ENCODE results near the gene LTF.
"Not testable (repeated sequence)": the region's sequence is repeated elsewhere in the genome, so short reads cannot be mapped to it uniquely, and the experiment has no call there.

Gene LTF

DNA sequence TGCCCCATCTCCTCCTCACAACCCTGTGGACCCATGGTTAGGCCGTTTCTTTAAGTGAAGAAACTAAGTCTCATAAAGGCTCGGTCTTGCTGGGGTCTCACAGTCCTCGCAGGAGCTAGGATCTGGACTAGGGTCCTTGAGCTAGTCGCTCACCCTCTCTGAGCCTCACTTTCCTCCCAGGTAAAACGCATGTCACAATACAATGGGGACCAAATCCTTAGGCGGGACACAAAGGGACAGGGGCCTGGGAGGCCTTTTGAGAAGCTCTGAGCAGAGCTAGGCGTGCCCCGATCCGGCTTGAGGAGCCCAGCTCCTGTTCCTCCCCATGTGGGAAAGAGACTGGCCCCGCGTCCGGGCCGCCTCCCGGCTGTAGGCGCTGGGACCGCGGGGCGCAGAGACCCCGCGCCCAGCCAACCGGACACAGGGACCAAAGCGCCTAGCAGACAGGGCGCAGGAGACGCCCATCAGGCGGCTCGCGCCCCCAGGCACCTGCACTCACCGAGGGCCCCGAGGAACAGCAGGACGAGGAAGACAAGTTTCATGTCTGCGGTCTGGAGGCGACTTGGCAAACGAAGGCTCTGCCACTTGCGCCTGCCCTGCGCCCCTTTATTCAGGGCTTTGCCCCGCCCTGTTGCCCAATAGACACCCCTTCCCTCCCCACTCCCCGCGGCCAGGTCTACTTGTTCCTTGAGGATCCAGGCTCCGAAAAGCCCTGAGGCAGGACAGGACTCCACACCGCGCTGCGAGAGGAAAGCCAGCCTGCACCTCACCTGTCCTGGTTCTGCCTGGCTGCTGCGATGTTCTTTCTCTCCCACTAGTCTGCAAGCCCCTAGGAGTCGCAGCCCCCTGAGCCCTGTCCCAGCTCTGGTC, at the start of gene LTF:
TSS of gene LTF (minus strand) at position 580 of the 870 bp plus-strand sequence. CDS start at position 542, 38 bp downstream.
- no peak for FAIRE-seq

DNA sequence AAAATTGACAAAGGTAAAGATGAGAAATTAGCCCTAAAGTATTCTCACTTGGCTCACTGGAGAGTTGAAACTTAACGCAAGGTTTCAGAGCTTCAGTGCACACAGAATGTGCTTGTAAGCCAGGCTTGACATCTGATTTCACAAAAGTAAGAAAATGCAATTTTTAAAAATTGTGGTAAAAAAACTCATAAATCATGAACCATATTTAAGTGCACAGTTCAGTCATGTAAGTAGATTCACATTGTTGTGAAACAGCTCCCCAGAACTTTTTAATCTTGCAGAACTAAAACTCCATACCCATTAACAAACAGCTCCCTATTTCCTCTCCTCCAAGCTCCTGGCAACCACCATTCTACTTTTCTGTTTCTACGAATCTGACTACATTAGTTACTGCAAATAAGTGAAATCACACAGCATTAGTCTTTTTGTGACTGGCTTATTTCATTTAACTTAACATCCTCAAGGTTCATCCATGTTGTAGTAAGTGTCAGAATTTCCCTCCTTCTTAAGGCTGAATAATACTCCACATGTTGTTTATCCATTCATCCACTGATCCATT, 47.6 kb upstream of the LTF start:
- no peak for FAIRE-seq

DNA sequence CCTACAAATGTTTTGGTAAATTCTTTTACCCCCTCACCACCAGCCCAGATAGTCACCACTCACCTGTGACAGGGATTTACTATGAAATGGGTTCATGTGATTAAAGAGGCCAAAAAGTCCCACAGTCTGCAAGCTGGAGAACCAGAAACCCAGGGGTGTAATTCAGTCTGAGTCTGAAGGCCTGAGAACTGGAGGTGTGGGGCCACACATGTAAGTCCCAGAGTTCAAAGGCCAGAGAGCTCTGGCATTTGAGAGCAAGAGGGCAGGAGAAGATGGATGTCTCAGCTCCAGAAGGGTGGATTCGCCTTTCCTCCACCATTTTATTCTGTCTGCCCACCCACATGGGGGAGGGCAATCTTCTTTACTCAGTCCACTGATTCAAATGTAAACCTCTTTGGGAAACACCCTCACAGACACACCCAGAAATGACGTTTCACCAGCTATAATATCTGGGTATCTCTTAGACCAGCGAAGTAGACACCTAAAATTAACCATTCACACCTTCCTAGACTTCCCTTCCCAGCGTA, 45.0 kb upstream of the LTF start:
- no peak for FAIRE-seq

GRCh38 chr3:46508850-46509591, 44.3 kb upstream of the LTF start:
- no peak for FAIRE-seq

DNA sequence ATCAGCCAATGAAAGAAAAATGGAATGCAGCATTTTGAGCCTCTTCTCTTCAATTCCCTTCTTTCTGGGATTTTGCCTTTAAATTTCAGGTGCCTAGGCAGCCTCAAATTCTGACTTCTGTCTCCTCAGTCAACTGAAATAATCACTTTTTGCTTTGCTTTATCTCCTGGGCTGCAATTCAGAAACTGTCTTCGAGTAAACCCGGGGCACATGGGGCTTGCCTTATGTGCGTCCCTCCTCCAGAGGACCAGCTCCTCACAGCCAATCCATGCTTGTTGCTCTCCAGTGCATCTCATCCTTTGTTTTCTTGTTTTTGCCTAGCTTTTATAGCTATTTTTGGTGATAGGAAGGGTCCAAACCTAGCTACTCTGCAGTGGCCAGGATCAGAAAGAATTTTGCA, 41.8 kb upstream of the LTF start:
- no peak for FAIRE-seq

DNA sequence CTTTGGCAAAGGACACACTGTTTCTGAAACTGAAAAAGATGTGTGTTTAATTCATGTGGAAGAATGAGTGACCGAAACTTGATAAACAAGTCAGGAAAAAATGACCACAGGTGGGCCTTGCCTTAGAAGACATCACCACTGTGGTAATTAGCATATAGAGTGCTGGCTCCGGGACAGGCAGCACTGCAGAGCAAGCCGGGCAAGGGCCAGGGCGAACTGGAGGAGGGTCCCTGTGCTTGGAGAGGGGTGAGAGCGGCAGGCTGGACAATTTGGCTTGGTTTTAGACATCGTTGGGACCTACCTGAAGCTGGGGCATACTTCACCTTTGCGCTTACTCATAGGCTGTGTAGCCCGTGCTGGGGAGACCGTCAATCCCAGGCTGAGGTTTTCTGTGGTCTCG, 41.2 kb upstream of the LTF start:
- FAIRE-seq: no peak

GRCh38 chr3:46504789-46505188, 40.1 kb upstream of the LTF start:
- FAIRE-seq: no peak

- FAIRE-seq: no peak
Observed at GRCh38 chr3:46503200-46503874, 38.6 kb upstream of the LTF start.

GRCh38 chr3:46501702-46502101, 37.0 kb upstream of the LTF start:
- no peak for FAIRE-seq

DNA sequence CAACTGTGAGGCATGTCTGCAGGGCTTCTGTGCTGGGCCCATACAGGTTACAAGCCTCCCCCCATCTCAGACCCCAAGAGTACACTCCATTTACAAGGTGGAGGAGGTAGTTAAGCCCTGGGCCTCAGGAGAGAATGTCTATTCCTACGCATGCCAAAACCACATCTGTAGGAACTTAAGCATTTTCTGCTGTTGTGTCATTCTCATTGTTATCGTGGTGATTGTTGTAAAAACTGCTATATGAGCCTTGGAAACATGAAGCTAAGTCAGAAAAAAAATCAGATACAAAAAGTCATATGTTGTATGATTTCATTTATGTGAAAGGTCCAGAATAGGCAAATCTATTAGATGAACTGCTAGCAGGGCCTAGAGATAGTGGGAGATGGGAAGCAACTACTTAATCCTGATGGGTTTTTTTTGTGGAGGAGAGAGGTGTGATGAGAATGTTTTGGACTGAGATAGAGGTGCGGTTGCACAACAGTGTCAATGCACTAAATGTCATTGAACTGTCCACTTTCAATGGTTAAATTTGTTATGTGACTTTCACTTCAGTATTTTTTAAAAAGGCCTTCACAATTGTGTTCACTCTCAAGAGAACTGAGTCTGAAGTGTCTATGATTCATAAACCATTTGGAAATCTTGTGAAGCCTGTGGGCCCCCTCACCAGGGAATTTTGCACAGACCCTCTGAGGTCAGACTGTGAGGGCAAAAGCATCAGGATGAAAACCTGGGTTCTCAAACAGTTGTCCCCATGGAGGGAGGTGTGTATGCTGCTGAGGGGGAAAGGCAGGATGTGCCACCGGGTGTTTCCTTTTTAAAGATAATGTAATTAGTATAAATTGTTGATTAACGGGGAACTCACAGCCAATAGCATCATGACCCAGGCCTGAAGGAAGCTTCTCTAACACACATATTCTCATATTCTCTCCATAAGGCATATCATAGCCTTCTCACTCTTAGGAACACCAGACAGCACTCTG, 36.2 kb upstream of the LTF start:
- FAIRE-seq: no peak

- no peak for FAIRE-seq
Observed at GRCh38 chr3:46498916-46499519, 34.3 kb upstream of the LTF start.

GRCh38 chr3:46497556-46498265, 33.0 kb upstream of the LTF start, which contains the start of gene RTP3:
Gene RTP3, plus strand, starts transcription at chr3:46497976. Its CDS starts 87 bp downstream, at chr3:46498063.
- no peak for FAIRE-seq

DNA sequence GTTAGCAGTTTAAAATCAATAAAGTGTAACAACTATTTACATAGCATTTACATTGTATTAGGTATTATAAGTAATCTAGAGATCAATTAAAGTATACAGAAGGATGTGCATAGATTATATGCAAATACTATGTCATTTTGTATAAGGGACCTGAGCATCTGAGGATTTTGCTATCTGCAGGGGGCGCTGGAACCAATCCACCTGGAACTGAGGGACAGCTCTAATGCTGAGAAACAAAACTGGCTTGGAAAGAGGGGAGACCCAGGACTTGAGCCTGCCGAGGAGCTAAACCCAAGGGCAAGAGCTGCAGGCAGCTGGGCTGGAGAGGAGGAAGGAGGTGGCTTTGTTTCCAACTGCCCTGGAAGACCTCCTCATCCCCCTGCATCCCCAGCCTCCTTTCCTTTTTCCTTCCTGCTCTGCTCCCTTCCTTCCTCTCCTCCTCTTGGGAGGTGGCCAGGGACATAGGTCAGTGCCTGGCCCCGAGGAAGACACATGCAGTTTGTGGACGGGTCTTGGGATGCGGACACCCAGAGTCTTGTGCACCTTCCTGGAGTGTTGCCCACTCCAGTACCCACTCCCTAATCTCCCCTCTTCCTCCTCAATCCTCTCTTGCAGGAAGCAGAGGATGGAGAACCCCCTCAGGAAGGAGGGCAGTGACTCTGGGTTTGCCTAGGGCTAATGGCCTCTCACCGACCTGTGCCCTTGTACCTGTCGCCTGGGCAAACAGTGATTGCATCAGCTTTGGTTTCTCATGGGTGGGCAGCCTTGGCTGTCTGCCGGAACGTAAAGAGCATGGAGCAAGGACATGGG, 32.2 kb upstream of the LTF start:
- FAIRE-seq: no peak

- no peak for FAIRE-seq
Observed at GRCh38 chr3:46495901-46496456, 31.3 kb upstream of the LTF start.

- FAIRE-seq: not testable (repeated sequence)
Observed at GRCh38 chr3:46494491-46494890, 29.8 kb upstream of the LTF start.

DNA sequence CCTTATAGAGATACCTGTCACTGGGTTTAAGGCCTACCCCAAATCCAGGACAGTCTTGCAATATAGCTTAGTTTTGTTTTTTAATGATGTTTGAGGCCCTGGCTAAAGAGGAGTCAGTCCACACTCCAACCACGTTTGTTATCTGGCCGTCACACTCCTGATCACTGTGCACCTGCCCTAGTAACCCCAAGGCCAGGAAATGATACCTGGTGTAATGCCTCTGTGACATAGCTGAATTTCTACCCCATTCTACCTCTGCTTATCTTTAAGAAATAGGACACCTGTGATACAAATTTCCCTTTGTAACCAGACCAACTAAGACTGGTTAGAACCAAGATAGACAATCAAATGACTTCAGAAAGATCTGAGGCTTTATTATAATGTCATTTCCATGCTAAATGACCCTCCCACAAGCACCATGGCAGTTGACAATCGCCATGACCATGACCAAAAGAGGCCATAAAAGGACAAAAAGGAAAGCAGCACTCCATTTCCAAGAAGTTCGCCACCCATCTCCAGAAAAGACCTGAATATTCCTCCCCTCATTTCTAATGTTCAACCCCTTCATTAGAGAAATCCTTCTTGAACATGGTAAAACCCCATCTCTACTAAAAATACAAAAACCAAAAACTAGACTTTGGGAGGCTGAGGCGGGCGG, 28.3 kb upstream of the LTF start:
- FAIRE-seq: no peak

DNA sequence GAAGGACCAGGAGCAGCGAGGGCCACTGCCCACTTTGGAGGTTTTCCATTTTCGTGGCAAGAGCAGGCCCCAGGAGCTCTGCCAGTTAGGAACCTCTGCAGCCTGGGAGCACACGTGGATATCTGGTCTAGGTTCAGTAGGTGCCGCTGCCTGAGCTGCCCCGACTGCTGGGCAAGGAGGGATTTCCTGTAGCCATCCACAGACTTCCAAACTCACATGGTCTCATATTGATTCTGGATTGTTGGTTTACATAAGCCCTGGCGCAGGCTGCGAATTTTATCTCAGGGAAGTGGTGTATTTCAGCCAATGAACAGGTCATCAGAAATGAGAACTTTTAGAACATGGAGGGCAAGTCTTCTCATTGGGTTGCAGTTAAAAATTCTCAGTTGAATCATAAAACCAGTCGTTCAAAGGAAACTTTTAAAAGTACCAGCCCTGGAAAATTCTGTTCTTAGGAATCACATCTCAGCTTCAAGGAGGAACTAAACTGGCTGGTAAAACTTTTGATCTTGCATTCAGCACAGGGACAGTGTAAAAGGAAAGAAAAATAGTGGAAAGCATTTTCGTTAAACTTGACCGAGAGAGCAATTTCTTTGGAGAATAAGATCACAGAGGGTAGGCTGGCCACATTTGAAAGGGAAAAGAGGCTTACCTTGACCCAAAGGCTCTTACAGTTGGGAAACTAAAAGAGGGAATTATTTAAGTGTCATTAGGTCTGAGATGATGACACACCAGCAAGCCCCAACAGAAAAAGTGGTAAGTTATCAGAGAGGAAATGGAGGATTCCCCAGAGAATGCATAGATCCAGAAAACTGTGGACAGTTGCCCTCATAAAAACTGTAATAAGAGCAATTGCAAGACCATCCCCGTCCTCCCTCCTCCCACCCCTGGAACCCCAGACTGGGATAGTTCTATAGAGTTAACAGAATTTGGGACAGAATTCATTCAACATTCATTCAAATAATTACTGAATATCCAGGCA, 26.7 kb upstream of the LTF start:
- FAIRE-seq: no peak
